ENCODE results near the gene SEPTIN3. TPM values are rescaled to one million over a fixed set of nuclear protein-coding genes. Genes with fewer than 3 reads are reported as not detected.

Gene SEPTIN3
- total RNA-seq, 1 donor from 2014 or later = 24.4 TPM

DNA sequence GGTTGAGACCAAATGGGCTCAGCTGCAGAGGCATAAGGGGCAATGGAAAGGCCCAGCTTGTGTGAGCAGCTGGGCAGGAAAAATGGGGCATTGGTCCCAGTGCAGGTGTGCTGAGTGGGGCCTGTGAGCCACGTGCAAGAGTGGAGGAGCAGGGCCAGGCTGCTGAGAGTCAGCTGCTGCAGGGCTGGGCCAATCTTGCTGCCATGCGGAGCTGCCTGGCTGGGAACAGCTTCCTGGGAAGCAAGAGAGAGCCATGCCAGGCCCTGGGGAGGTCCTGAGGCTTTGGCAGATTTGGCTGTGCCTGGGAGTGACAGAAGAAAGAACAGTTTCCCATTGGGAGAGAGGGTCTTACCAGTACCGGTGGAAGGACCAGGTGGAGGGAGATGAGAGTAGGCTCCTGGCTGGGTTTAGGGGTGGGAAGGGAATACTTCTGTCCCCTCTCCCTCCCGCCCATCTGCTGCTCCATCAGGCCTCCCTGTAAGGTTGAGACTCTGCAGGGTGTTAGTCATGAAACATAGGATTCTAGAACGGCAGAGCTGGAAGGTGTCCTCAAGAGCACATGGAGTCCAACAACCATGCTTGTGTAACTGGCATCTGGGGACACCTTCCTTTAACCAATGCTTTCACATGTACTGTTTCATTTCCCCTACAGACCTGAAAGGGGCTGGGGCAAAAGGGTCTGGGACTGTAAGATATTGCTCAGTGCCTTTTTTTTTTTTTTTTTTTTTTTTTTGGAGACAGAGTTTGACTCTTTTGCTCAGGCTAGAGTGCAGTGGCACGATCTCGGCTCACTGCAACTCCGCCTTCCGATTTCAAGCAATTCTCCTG is 10.4 kb downstream of the SEPTIN3 start:
- TF ChIP-seq, protein P1, sequence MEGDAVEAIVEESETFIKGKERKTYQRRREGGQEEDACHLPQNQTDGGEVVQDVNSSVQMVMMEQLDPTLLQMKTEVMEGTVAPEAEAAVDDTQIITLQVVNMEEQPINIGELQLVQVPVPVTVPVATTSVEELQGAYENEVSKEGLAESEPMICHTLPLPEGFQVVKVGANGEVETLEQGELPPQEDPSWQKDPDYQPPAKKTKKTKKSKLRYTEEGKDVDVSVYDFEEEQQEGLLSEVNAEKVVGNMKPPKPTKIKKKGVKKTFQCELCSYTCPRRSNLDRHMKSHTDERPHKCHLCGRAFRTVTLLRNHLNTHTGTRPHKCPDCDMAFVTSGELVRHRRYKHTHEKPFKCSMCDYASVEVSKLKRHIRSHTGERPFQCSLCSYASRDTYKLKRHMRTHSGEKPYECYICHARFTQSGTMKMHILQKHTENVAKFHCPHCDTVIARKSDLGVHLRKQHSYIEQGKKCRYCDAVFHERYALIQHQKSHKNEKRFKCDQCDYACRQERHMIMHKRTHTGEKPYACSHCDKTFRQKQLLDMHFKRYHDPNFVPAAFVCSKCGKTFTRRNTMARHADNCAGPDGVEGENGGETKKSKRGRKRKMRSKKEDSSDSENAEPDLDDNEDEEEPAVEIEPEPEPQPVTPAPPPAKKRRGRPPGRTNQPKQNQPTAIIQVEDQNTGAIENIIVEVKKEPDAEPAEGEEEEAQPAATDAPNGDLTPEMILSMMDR (IDR thresholded peaks at IDR 0.05; ENCODE audit: unreplicated experiment) = no peak
- Mint-ChIP-seq H3K4me3 (ENCODE audit: low read depth) (no peak overlapping the region), H3K4me1 (ENCODE audit: low read depth) (peaks cover 12% of the 10 kb centered on the region), H3K27ac (no peak overlapping the region), H3K27me3 (peaks cover 24% of the 10 kb centered on the region), H3K36me3 (ENCODE audit: insufficient read depth) (no peaks in the 10 kb centered on the region), H3K9me3 (ENCODE audit: low read depth) (no peaks in the 10 kb centered on the region)
- no peak for DNase-seq (ENCODE audit: low spot score, unreplicated experiment)

DNA sequence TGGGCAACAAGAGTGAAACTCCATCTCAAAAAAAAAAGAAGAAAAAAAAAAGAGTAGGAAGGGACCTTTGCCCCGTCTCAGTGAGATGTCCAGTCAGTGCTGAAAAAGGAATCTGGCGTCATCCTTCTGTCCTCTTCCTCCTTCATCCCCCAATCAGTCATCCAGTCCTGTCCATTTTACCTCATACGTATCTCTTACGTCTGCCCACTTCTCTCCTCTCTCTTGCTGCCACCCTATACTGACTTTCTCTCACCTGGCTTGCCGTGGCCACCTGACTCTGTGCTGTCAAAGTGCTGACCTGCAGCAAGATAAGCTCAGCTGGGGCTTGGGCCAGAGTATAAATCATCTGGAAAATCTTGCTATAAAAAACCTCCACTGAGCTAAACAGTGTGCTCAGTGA is 13.6 kb downstream of the SEPTIN3 start:
- TF ChIP-seq, protein P1 (IDR thresholded peaks at IDR 0.05; ENCODE audit: unreplicated experiment) = no peak
- Mint-ChIP-seq H3K4me1 (ENCODE audit: low read depth) (peaks cover 3% of the 10 kb centered on the region), H3K36me3 (ENCODE audit: insufficient read depth) (peaks cover 4% of the 10 kb centered on the region), H3K27ac (no peak overlapping the region), H3K4me3 (ENCODE audit: low read depth) (no peak overlapping the region), H3K9me3 (ENCODE audit: low read depth) (no peaks in the 10 kb centered on the region), H3K27me3 (peaks cover 7% of the 10 kb centered on the region)
- no peak for DNase-seq (ENCODE audit: low spot score, unreplicated experiment)

DNA sequence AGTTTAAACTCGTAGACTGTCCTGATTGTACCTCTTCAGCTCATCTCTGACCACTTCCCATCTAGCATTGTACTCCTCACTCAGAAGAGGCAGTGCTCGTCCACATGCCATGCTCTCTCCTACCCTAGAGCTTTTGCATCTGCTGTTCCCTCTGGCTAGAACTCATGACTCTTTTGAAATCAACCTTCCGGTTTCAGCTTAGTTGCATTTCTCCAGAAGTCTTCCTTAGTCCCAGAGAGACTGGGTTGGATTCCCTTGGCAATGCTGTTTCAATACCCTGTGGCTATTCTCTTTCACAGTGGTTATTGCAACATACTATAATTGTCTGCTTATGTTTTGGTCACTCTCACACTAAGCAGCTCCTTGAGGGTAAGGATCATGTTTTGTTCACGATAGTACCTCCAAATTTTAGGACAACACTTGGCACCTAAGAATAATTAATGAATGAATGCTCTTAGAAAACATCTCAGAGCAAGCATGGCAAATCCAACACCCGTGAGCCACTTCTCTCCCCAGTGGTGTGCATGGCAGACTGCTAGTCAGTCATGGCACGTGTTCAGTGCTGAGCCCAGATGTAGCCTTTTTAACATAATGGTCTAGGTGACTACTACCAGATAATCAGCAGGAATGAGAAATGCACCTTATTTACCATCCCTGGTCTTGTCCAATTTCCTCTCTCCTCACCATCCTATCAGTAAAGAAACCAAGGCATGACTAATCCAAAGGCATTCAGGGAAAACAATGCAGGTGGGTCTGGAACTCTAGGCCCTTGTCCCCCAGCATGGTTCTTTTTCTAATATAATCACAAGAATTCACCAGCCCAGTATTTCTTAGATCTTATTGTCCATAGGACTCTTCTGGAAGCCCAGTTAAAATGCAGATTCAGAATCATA is 14.5 kb downstream of the SEPTIN3 start:
- Mint-ChIP-seq H3K9me3 (ENCODE audit: low read depth) (no peaks in the 10 kb centered on the region), H3K4me3 (ENCODE audit: low read depth) (no peak overlapping the region), H3K4me1 (ENCODE audit: low read depth) (no peaks in the 10 kb centered on the region), H3K27me3 (no peaks in the 10 kb centered on the region), H3K36me3 (ENCODE audit: insufficient read depth) (peaks cover 5% of the 10 kb centered on the region), H3K27ac (no peak overlapping the region)
- no peak for DNase-seq (ENCODE audit: low spot score, unreplicated experiment)
- TF ChIP-seq, protein P1 (IDR thresholded peaks at IDR 0.05; ENCODE audit: unreplicated experiment) = no peak

DNA sequence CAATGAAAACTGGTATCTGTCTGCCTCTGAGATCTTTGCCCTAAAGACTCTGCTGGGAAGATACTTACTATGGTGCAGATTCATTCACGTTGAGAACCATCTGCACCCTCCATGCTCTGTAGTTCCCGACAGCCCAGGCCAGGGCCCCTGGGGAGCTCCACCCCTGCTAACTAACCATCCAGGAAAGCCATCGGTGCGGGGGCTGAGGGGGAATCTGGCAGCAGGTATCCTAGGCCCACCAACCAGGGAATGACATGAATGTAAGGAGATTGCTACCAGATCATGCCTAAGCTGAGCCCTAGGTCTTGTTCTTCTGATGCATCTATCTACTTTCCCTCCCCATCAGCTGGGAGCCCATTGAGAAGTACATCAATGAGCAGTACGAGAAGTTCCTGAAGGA is 18.0 kb downstream of the SEPTIN3 start:
- no peak for DNase-seq (ENCODE audit: low spot score, unreplicated experiment)
- H3K4me3 Mint-ChIP-seq (ENCODE audit: low read depth) = no peak overlapping the region

DNA sequence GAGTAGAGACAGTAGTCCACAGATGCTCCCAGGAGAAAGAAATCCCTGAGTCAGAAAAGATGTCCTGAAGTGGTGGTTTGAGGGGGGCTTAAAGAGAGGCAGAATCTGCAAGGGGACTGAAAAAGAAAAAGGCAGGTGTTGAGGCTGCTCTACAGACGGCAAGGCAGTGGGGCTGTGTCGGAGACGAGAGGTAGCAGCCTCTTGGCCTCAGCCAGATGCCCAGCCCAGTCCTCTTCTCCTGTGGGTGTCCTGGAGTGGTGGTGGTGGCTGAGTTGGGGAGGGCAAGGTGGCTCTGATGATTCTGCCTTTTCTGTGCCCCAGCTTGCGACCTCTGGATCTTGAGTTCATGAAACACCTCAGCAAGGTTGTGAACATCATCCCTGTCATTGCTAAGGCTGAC is 20.0 kb downstream of the SEPTIN3 start:
- H3K4me1 Mint-ChIP-seq (ENCODE audit: low read depth) = no peaks in the 10 kb centered on the region
- no peak for DNase-seq (ENCODE audit: low spot score, unreplicated experiment)
- no peaks in the 10 kb centered on the region for H3K27me3 Mint-ChIP-seq
- peaks cover 9% of the 10 kb centered on the region for H3K36me3 Mint-ChIP-seq (ENCODE audit: insufficient read depth)
- H3K9me3 Mint-ChIP-seq (ENCODE audit: low read depth) = no peaks in the 10 kb centered on the region
- H3K27ac Mint-ChIP-seq = peak overlapping the region; percentile 34
- TF ChIP-seq, protein P1 (IDR thresholded peaks at IDR 0.05; ENCODE audit: unreplicated experiment) = no peak
- H3K4me3 Mint-ChIP-seq (ENCODE audit: low read depth) = no peak overlapping the region

More for the DNA sequence above, 18.0 kb downstream of the SEPTIN3 start:
- TF ChIP-seq, protein P1 (IDR thresholded peaks at IDR 0.05; ENCODE audit: unreplicated experiment) = no peak
- H3K27me3 Mint-ChIP-seq = no peaks in the 10 kb centered on the region
- H3K36me3 Mint-ChIP-seq (ENCODE audit: insufficient read depth) = peaks cover 7% of the 10 kb centered on the region
- no peaks in the 10 kb centered on the region for H3K4me1 Mint-ChIP-seq (ENCODE audit: low read depth)
- no peak overlapping the region for H3K27ac Mint-ChIP-seq
- H3K9me3 Mint-ChIP-seq (ENCODE audit: low read depth) = no peaks in the 10 kb centered on the region
